Measurements from ENCODE around the gene TMEM30A. TPM values are rescaled to one million over a fixed set of nuclear protein-coding genes. Genes with fewer than 3 reads are reported as not detected.
A peak's percentile ranks its signal among the peaks of the same experiment; 100 is the strongest.

TMEM30A gene
- total and polyA plus RNA-seq, 4 experiments from 2014 or later = 44.7 to 78.3 (median 65.1) TPM

GRCh38 chr6:75291331-75291730 is 6.7 kb upstream of the TMEM30A start:
- no peak for DNase-seq
- Histone ChIP-seq H3K36me3 (ENCODE audit: insufficient read depth, low read length) (no peaks in the 10 kb centered on the region), H3K27me3 (ENCODE audit: insufficient read depth, low read length) (no peaks in the 10 kb centered on the region), H3K9me3 (ENCODE audit: control insufficient read depth in 1 of 2, low read length in 2 of 2) (no peaks in the 10 kb centered on the region), H3K4me3 (ENCODE audit: low read length in 2 of 2) (no peak overlapping the region), H3K4me1 (ENCODE audit: insufficient read depth, low read length) (peaks cover 14% of the 10 kb centered on the region), H3K27ac (ENCODE audit: low read depth, low read length) (no peak overlapping the region)
- Mint-ChIP-seq H3K27ac (peak overlapping the region in 1 of 7 donors; percentile 48), H3K9me3 (no peaks in the 10 kb centered on the region), H3K36me3 (peaks cover 3 to 6% of the 10 kb centered on the region in 2 donors), H3K4me3 (no peak overlapping the region), H3K4me1 (peaks cover 5 to 22% (median 18%) of the 10 kb centered on the region in 4 donors), H3K27me3 (no peaks in the 10 kb centered on the region)
- ChIA-PET POLR2A (ENCODE audit: partially characterized antibody) (no interaction called here), CTCF (ENCODE audit: partially characterized antibody) (no interaction called here)
- intact Hi-C loops (cut with micrococcal nuclease) = no loop called here

DNA sequence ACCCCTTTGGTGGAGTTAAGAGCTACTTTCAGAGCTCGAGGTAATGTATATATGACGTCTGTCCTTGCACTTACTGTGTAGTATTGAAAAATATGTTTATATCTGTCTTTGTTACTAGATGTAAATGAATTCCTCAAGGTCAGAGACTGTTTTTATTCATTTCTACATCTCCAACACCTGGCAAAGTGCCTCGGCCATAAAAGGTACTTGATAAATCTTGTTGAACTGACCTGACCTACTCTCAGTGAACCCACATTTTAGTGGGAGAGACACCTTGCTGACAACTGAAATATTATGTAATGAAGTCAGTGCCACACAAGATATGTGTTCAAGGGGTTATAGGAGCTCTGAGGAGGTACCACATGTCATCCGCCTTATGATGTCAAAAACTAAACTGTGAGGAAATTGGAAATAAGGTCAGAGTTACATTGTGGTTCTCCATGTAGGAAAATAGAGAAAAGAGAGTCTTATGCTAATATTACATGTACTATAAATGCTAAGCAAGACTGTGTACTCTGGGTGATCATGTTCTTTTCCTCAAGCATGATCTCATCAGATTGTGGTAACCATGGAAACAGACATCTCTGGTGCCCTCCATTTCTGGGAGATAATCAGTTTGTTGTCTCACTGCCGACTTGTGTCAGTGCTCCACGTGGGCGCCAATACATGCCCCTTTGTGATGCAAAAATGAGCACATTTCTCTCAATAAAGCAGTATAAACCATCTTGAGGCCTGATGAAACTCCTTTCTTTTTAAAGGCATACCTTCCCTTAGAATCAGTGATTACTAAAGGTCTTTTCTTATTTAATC is 5.7 kb upstream of the TMEM30A start:
- Mint-ChIP-seq H3K36me3 (peaks cover 3 to 6% of the 10 kb centered on the region in 2 donors), H3K27ac (no peak overlapping the region), H3K9me3 (no peaks in the 10 kb centered on the region), H3K4me1 (peaks cover 5 to 24% (median 20%) of the 10 kb centered on the region in 4 donors), H3K27me3 (no peaks in the 10 kb centered on the region), H3K4me3 (peak overlapping the region in 1 of 8 donors; percentile 45)
- no peak overlapping the region for H3K27ac ChIP-seq (ENCODE audit: low read depth, low read length)
- no peaks in the 10 kb centered on the region for H3K27me3 ChIP-seq (ENCODE audit: insufficient read depth, low read length)
- no peaks in the 10 kb centered on the region for H3K36me3 ChIP-seq (ENCODE audit: insufficient read depth, low read length)
- intact Hi-C loops (cut with micrococcal nuclease) = no loop called here
- POLR2A ChIA-PET (ENCODE audit: partially characterized antibody) = no interaction called here
- H3K4me1 ChIP-seq (ENCODE audit: insufficient read depth, low read length) = peaks cover 24% of the 10 kb centered on the region
- no peaks in the 10 kb centered on the region for H3K9me3 ChIP-seq (ENCODE audit: control insufficient read depth in 1 of 2, low read length in 2 of 2)
- no peak overlapping the region for H3K4me3 ChIP-seq (ENCODE audit: low read length in 2 of 2)
- CTCF ChIA-PET (ENCODE audit: partially characterized antibody) = interaction anchor here (0.7 kb wide), 1 partner anchor 383 kb away, joined by 3 read pairs; no protein-coding TSS in a partner anchor
- DNase-seq = no peak

GRCh38 chr6:75288023-75288422 is 3.4 kb upstream of the TMEM30A start:
- H3K27me3 Mint-ChIP-seq = no peaks in the 10 kb centered on the region
- Histone ChIP-seq H3K36me3 (ENCODE audit: insufficient read depth, low read length) (no peaks in the 10 kb centered on the region), H3K27ac (ENCODE audit: low read depth, low read length) (no peak overlapping the region), H3K9me3 (ENCODE audit: control insufficient read depth in 1 of 2, low read length in 2 of 2) (no peaks in the 10 kb centered on the region), H3K27me3 (ENCODE audit: insufficient read depth, low read length) (no peaks in the 10 kb centered on the region), H3K4me1 (ENCODE audit: insufficient read depth, low read length) (peaks cover 32% of the 10 kb centered on the region), H3K4me3 (ENCODE audit: low read length in 2 of 2) (no peak overlapping the region)
- intact Hi-C loops (cut with micrococcal nuclease) = loop anchor here (10.0 kb wide), 1 partner anchor 457 kb away; the partner anchor contains the start of gene MYO6
- no peak for DNase-seq
- H3K9me3 Mint-ChIP-seq = no peaks in the 10 kb centered on the region
- H3K27ac Mint-ChIP-seq = peak overlapping the region in 1 of 7 donors; percentile 86
- CTCF ChIA-PET (ENCODE audit: partially characterized antibody) = interaction anchor here (0.7 to 1.1 kb wide), 2 partner anchors 9 to 21 kb away, joined by 3 read pairs; no protein-coding TSS in a partner anchor
- no peak overlapping the region for H3K4me3 Mint-ChIP-seq
- peaks cover 5 to 24% (median 20%) of the 10 kb centered on the region in 4 donors for H3K4me1 Mint-ChIP-seq
- POLR2A ChIA-PET (ENCODE audit: partially characterized antibody) = no interaction called here
- peaks cover 3 to 6% of the 10 kb centered on the region in 2 donors for H3K36me3 Mint-ChIP-seq

- peak overlapping the region in 2 of 7 donors; percentile 84 to 86 for H3K27ac Mint-ChIP-seq
- H3K27me3 ChIP-seq (ENCODE audit: insufficient read depth, low read length) = no peaks in the 10 kb centered on the region
- no peaks in the 10 kb centered on the region for H3K9me3 Mint-ChIP-seq
- no peak overlapping the region for H3K27ac ChIP-seq (ENCODE audit: low read depth, low read length)
- no peaks in the 10 kb centered on the region for H3K27me3 Mint-ChIP-seq
- no peaks in the 10 kb centered on the region for H3K36me3 ChIP-seq (ENCODE audit: insufficient read depth, low read length)
- peaks cover 3 to 6% of the 10 kb centered on the region in 2 donors for H3K36me3 Mint-ChIP-seq
- no peaks in the 10 kb centered on the region for H3K9me3 ChIP-seq (ENCODE audit: control insufficient read depth in 1 of 2, low read length in 2 of 2)
- ChIA-PET POLR2A (ENCODE audit: partially characterized antibody) (no interaction called here), CTCF (ENCODE audit: partially characterized antibody) (no interaction called here)
- peaks cover 38% of the 10 kb centered on the region for H3K4me1 ChIP-seq (ENCODE audit: insufficient read depth, low read length)
- peak overlapping the region in 2 of 8 donors; percentile 4 to 34 for H3K4me3 Mint-ChIP-seq
- intact Hi-C loops (cut with micrococcal nuclease) = loop anchor here (10.0 kb wide), 1 partner anchor 457 kb away; the partner anchor contains the start of gene MYO6
- DNase-seq = no peak
- no peak overlapping the region for H3K4me3 ChIP-seq (ENCODE audit: low read length in 2 of 2)
- H3K4me1 Mint-ChIP-seq = peaks cover 5 to 29% (median 25%) of the 10 kb centered on the region in 4 donors
These were observed 2.8 kb upstream of the TMEM30A start for GRCh38 chr6:75287424-75287823.

- POLR2A ChIA-PET (ENCODE audit: partially characterized antibody) = no interaction called here
- Histone ChIP-seq H3K4me1 (ENCODE audit: insufficient read depth, low read length) (peaks cover 42% of the 10 kb centered on the region), H3K27ac (ENCODE audit: low read depth, low read length) (no peak overlapping the region), H3K27me3 (ENCODE audit: insufficient read depth, low read length) (no peaks in the 10 kb centered on the region), H3K9me3 (ENCODE audit: control insufficient read depth in 1 of 2, low read length in 2 of 2) (no peaks in the 10 kb centered on the region), H3K4me3 (ENCODE audit: low read length in 2 of 2) (no peak overlapping the region), H3K36me3 (ENCODE audit: insufficient read depth, low read length) (no peaks in the 10 kb centered on the region)
- CTCF ChIA-PET (ENCODE audit: partially characterized antibody) = no interaction called here
- peaks cover 3 to 6% of the 10 kb centered on the region in 2 donors for H3K36me3 Mint-ChIP-seq
- peak overlapping the region in 4 of 7 donors; percentile 57 to 86 (median 84) for H3K27ac Mint-ChIP-seq
- H3K4me3 Mint-ChIP-seq = peak overlapping the region in 5 of 8 donors; percentile 31 to 68 (median 50)
- H3K9me3 Mint-ChIP-seq = no peaks in the 10 kb centered on the region
- intact Hi-C loops (cut with micrococcal nuclease) = loop anchor here (10.0 kb wide), 1 partner anchor 458 kb away; the partner anchor contains the start of gene MYO6
- DNase-seq = no peak
- no peaks in the 10 kb centered on the region for H3K27me3 Mint-ChIP-seq
- peaks cover 8 to 33% (median 27%) of the 10 kb centered on the region in 4 donors for H3K4me1 Mint-ChIP-seq
These were observed 2.4 kb upstream of the TMEM30A start for GRCh38 chr6:75286955-75287354.

DNA sequence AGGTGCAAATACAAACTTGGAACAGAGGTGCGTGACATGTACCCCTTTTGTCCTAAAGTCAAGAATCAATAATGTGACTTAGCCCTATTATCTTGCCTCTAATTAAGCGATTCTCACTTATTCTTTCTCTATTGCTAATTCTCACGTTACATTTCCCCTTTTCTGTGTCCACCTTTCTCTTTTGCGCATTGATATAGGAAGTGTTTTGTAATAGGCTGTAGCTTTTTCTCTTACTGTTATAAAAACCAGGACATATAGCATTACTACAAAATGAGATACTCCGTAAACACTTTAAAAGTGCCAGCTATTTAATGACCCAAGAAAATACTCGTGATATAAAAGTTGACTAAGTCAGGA is 669 bp upstream of the TMEM30A start:
- intact Hi-C loops (cut with micrococcal nuclease) = loop anchor here (2.0 to 10.0 kb wide), 4 partner anchors 18 to 1632 kb away; partner anchors contain the start of genes MYO6 and SLC17A5
- no peak for DNase-seq
- Mint-ChIP-seq H3K9me3 (no peaks in the 10 kb centered on the region), H3K27ac (no peak overlapping the region), H3K4me1 (peaks cover 18 to 39% (median 33%) of the 10 kb centered on the region in 4 donors), H3K4me3 (no peak overlapping the region), H3K27me3 (no peaks in the 10 kb centered on the region), H3K36me3 (peaks cover 3 to 6% of the 10 kb centered on the region in 2 donors)
- Histone ChIP-seq H3K9me3 (ENCODE audit: control insufficient read depth in 1 of 2, low read length in 2 of 2) (no peaks in the 10 kb centered on the region), H3K4me1 (ENCODE audit: insufficient read depth, low read length) (peaks cover 58% of the 10 kb centered on the region), H3K27ac (ENCODE audit: low read depth, low read length) (peak overlapping the region; percentile 79), H3K4me3 (ENCODE audit: low read length in 2 of 2) (peak overlapping the region; percentile 70 to 81), H3K36me3 (ENCODE audit: insufficient read depth, low read length) (no peaks in the 10 kb centered on the region), H3K27me3 (ENCODE audit: insufficient read depth, low read length) (no peaks in the 10 kb centered on the region)
- ChIA-PET CTCF (ENCODE audit: partially characterized antibody) (interaction anchor here (0.7 to 3.9 kb wide), 7 partner anchors 10 to 1633 kb away, joined by 3 to 13 read pairs (median 5); partner anchors contain the start of gene COX7A2), POLR2A (ENCODE audit: partially characterized antibody) (interaction anchor here (0.6 to 3.7 kb wide), 7 partner anchors 13 to 1765 kb away, joined by 3 to 44 read pairs (median 6); partner anchors contain the start of genes COX7A2, SENP6 and SLC17A5)
